Kidney (tissue), 14 donors: ENCODE measurements around the gene GCLM. TPM values are rescaled to one million over a fixed set of nuclear protein-coding genes. Genes with fewer than 3 reads are reported as not detected.
"Not testable (repeated sequence)": the region's sequence is repeated elsewhere in the genome, so short reads cannot be mapped to it uniquely, and the experiment has no call there.

Source experiments
- DNase-seq, 5 donors: peaks; one replicate each; pipeline ENCODE4 v3.0.0-alpha.2; 2013 to 2020
- FAIRE-seq: peaks from 2 replicates; lab custom pipeline; 2012; peaks lifted over from hg19 to GRCh38; lab: Jason Lieb, UNC
- H3K27ac ChIP-seq, 2 donors: one replicate each; pipeline ENCODE4 v1.7.0; 2013; ENCODE audit warnings: low read depth in 2 of 2, low read length in 2 of 2, inconsistent platforms in 1 of 2
- H3K27me3 ChIP-seq: one replicate; pipeline ENCODE4 v1.7.1; 2013; ENCODE audit warnings: low read length, inconsistent platforms; ENCODE audit not compliant: control insufficient read depth, insufficient read depth
- H3K36me3 ChIP-seq, 3 donors: one replicate each; pipeline versions ENCODE4 v1.7.0 to v1.7.1; 2013; ENCODE audit warnings: low read length in 3 of 3, control low read depth in 1 of 3, inconsistent platforms in 1 of 3; ENCODE audit not compliant: insufficient read depth in 3 of 3, control insufficient read depth in 2 of 3
- H3K4me1 ChIP-seq, 3 donors: one replicate each; pipeline versions ENCODE4 v1.7.0 to v1.7.1; 2013; ENCODE audit warnings: low read length in 3 of 3, inconsistent platforms in 1 of 3, low read depth in 1 of 3; ENCODE audit not compliant: control insufficient read depth in 2 of 3, insufficient read depth in 2 of 3
- H3K4me3 ChIP-seq, 3 donors: one replicate each; pipeline versions ENCODE4 v1.7.0 to v1.8.1; 2013; ENCODE audit warnings: low read length in 3 of 3, control low read depth in 1 of 3, inconsistent platforms in 1 of 3
- H3K9ac ChIP-seq, 3 donors: one replicate each; pipeline versions ENCODE4 v1.7.0 to v1.7.1; 2013; ENCODE audit warnings: low read length in 3 of 3, control low read depth in 1 of 3, inconsistent platforms in 1 of 3
- H3K9me3 ChIP-seq, 3 donors: one replicate each; pipeline versions ENCODE4 v1.7.0 to v1.7.1; 2013; ENCODE audit warnings: low read length in 3 of 3, control low read depth in 1 of 3, inconsistent platforms in 1 of 3; ENCODE audit not compliant: control insufficient read depth in 2 of 3, insufficient read depth in 1 of 3
- CTCF ChIP-seq: IDR thresholded peaks from 3 replicates; pipeline ENCODE4 v1.5.1; 2012; ENCODE audit warnings: mild to moderate bottlenecking, moderate library complexity, borderline replicate concordance; ENCODE audit not compliant: insufficient read depth; ENCODE audit errors: extremely low read depth
- intact Hi-C: fragments of 100-400 bp; cut with DNase I; formaldehyde crosslinking; loops from one replicate; pipeline ENCODE4 v1.11.1; 2022
- polyA plus RNA-seq: library from polyadenylated mRNA; stranded (reverse); fragments of 350-450 nt; fragmentation: Illumina TruSeq; extraction: RNeasy Lipid Tissue Mini Kit (QIAGEN cat#74804); gene quantifications from one replicate; pipeline ENCODE4 v1.2.3, GENCODE V29; 2014; ENCODE audit warnings: low read depth, low replicate concordance; ENCODE audit not compliant: insufficient read depth
- total RNA-seq: library from RNA; stranded (reverse); fragmentation: NEBNext Ultra II Directional; extraction: Animal tissue kit (Norgen Biotek cat#: 25700); gene quantifications from one replicate; pipeline ENCODE4 v1.2.1, GENCODE V29; 2021
- donor health status: control.
- donor health status: control.
- donor health status: control.
- donor health status: control.
- donor health status: control.
- donor health status: DM: yes; HTN: yes; CAD: no.
- donor health status: Normal renal cell carcinoma (clear cell type).

The GCLM gene
- total and polyA plus RNA-seq, 2 donors from 2014 or later, result 14.7 TPM

- no peak overlapping the region for H3K27ac ChIP-seq
- no peak overlapping the region for H3K4me3 ChIP-seq
- DNase-seq, result no peak
- H3K27me3 ChIP-seq, result no peaks in the 10 kb centered on the region
- peaks cover 0 to 7% (median 0%) of the 10 kb centered on the region in 3 donors for H3K9me3 ChIP-seq
- H3K9ac ChIP-seq, result no peak overlapping the region
- intact Hi-C loops, result no loop called here
- H3K36me3 ChIP-seq, result no peaks in the 10 kb centered on the region
- H3K4me1 ChIP-seq, result no peaks in the 10 kb centered on the region
- TF ChIP-seq CTCF, result no peak
- FAIRE-seq, result no peak
These were observed 46.5 kb upstream of the GCLM start for GRCh38 chr1:93955765-93956164.

- H3K9ac ChIP-seq, intact Hi-C loops, FAIRE-seq, H3K27me3 ChIP-seq, H3K36me3 ChIP-seq, H3K4me3 ChIP-seq, DNase-seq, H3K4me1 ChIP-seq, H3K9me3 ChIP-seq, H3K27ac ChIP-seq: not testable (repeated sequence)
These were observed 37.9 kb upstream of the GCLM start for GRCh38 chr1:93947002-93947686.

- H3K36me3 ChIP-seq, result no peaks in the 10 kb centered on the region
- H3K4me1 ChIP-seq, result no peaks in the 10 kb centered on the region
- no peaks in the 10 kb centered on the region for H3K27me3 ChIP-seq
- no peak overlapping the region for H3K4me3 ChIP-seq
- H3K9me3 ChIP-seq, result peaks cover 0 to 16% (median 0%) of the 10 kb centered on the region in 3 donors
- intact Hi-C loops, result no loop called here
- TF ChIP-seq CTCF, result no peak
- no peak for FAIRE-seq
- no peak overlapping the region for H3K9ac ChIP-seq
- DNase-seq, result no peak
- H3K27ac ChIP-seq, result no peak overlapping the region
These were observed 29.4 kb upstream of the GCLM start for GRCh38 chr1:93938461-93939145.

- no peaks in the 10 kb centered on the region for H3K27me3 ChIP-seq
- H3K4me3 ChIP-seq, result no peak overlapping the region
- peaks cover 0 to 16% (median 0%) of the 10 kb centered on the region in 3 donors for H3K9me3 ChIP-seq
- TF ChIP-seq CTCF, result no peak
- H3K36me3 ChIP-seq, result no peaks in the 10 kb centered on the region
- intact Hi-C loops, result no loop called here
- H3K4me1 ChIP-seq, result no peaks in the 10 kb centered on the region
- FAIRE-seq (no peak), DNase-seq (no peak)
- H3K9ac ChIP-seq, result no peak overlapping the region
- no peak overlapping the region for H3K27ac ChIP-seq
These were observed 28.8 kb upstream of the GCLM start for GRCh38 chr1:93937997-93938396.
